IMR-90 (cell line): Measurements from ENCODE around the gene ATP5PB. TPM values are rescaled to one million over a fixed set of nuclear protein-coding genes. Genes with fewer than 3 reads are reported as not detected.
A peak's percentile ranks its signal among the peaks of the same experiment; 100 is the strongest.

Experiments
- ATAC-seq: fragments of 200-7000 bp; cut with Tn5 transposase; 2 replicates; pipeline ENCODE4 v1.9.1; 2020; ENCODE audit warnings: low read depth, mild to moderate bottlenecking, moderate library complexity
- BruUV-seq: library from RNA; stranded (reverse); fragments of 400-500 nt; replicated peaks from 2 replicates; lab custom pipeline; 2021; lab: Mats Ljungman, UMichigan
- CTCF ChIA-PET: fragments of 300-600 bp; formaldehyde crosslinking; extraction: SDS; loops from one replicate; lab custom pipeline; 2021; ENCODE audit warnings: antibody characterized with exemption; lab: Yijun Ruan, JAX
- POLR2A ChIA-PET: fragments of 300-600 bp; sonication (Branson Sonifier 250); formaldehyde crosslinking; loops from one replicate; lab custom pipeline; 2022; ENCODE audit warnings: antibody characterized with exemption; ENCODE audit not compliant: unreplicated experiment; lab: Charles Lee
- DNase-seq: peaks from one replicate; pipeline ENCODE4 v3.0.0; 2013
- H2AFZ ChIP-seq: replicated peaks from 2 replicates; pipeline ENCODE3; 2013; ENCODE audit warnings: low read length, mild to moderate bottlenecking; ENCODE audit not compliant: poor library complexity
- H2AK5ac ChIP-seq: 2 replicates; pipeline ENCODE4 v1.6.1; 2013; ENCODE audit warnings: low read depth, low read length, inconsistent platforms
- H2AK9ac ChIP-seq: replicated peaks from 2 replicates; pipeline ENCODE3; 2013; ENCODE audit warnings: mild to moderate bottlenecking, low read depth, low read length, moderate library complexity; ENCODE audit not compliant: poor library complexity
- H2BK120ac ChIP-seq: 2 replicates; pipeline ENCODE4 v1.6.1; 2013; ENCODE audit warnings: low read depth, low read length, inconsistent platforms
- H2BK15ac ChIP-seq: 3 replicates; pipeline ENCODE4 v1.6.1; 2013; ENCODE audit warnings: low read depth, low read length, inconsistent platforms
- H2BK20ac ChIP-seq: 2 replicates; pipeline ENCODE4 v1.6.1; 2013; ENCODE audit warnings: low read depth, mild to moderate bottlenecking, inconsistent platforms, low read length, moderate library complexity
- H2BK5ac ChIP-seq: 2 replicates; pipeline ENCODE4 v1.6.1; 2013; ENCODE audit warnings: mild to moderate bottlenecking, low read depth, low read length, inconsistent platforms; ENCODE audit not compliant: poor library complexity, severe bottlenecking
- H3K14ac ChIP-seq: replicated peaks from 2 replicates; pipeline ENCODE4 v1.6.1; 2013; ENCODE audit warnings: low read depth, low read length, inconsistent platforms
- H3K18ac ChIP-seq: 2 replicates; pipeline ENCODE4 v1.6.1; 2013; ENCODE audit warnings: low read depth, low read length, control low read depth
- H3K23ac ChIP-seq: 2 replicates; pipeline ENCODE4 v1.6.1; 2013; ENCODE audit warnings: low read depth, low read length, inconsistent platforms
- H3K27ac ChIP-seq: 2 replicates; pipeline ENCODE4 v1.5.1; 2013; ENCODE audit warnings: mild to moderate bottlenecking, control low read depth, low read length; ENCODE audit not compliant: insufficient read depth
- H3K27me3 ChIP-seq: 2 replicates; pipeline ENCODE4 v1.6.1; 2013; ENCODE audit warnings: low read length; ENCODE audit not compliant: control insufficient read depth, insufficient read depth
- H3K36me3 ChIP-seq: 2 replicates; pipeline ENCODE4 v1.6.1; 2013; ENCODE audit warnings: low read length, mixed read lengths; ENCODE audit not compliant: control insufficient read depth, insufficient read depth
- H3K4ac ChIP-seq: 2 replicates; pipeline ENCODE4 v1.6.1; 2013; ENCODE audit warnings: low read depth, low read length, inconsistent platforms
- H3K4me1 ChIP-seq: 2 replicates; pipeline ENCODE4 v1.6.1; 2013; ENCODE audit warnings: low read length, mixed read lengths; ENCODE audit not compliant: control insufficient read depth, insufficient read depth
- H3K4me2 ChIP-seq: 2 replicates; pipeline ENCODE4 v1.6.1; 2013; ENCODE audit warnings: low read depth, mild to moderate bottlenecking, control low read depth, low read length, moderate library complexity
- H3K4me3 ChIP-seq: 2 replicates; pipeline ENCODE4 v1.5.1; 2013; ENCODE audit warnings: low read depth, mild to moderate bottlenecking, control low read depth, low read length, moderate library complexity; ENCODE audit not compliant: insufficient read depth
- H3K56ac ChIP-seq: 2 replicates; pipeline ENCODE4 v1.6.1; 2013; ENCODE audit warnings: low read length, inconsistent platforms; ENCODE audit not compliant: insufficient read depth; ENCODE audit errors: extremely low read depth
- H3K79me1 ChIP-seq, 2 experiments: 2 replicates each; pipeline ENCODE4 v1.6.1; 2013; ENCODE audit warnings: low read length in 2 of 2, inconsistent platforms in 1 of 2, low read depth in 1 of 2
- H3K9ac ChIP-seq: 2 replicates; pipeline ENCODE4 v1.6.1; 2013; ENCODE audit warnings: low read depth, low read length, control low read depth
- H3K9me1 ChIP-seq: 2 replicates; pipeline ENCODE4 v1.6.1; 2013; ENCODE audit warnings: low read length, inconsistent platforms; ENCODE audit not compliant: insufficient read depth
- H3K9me3 ChIP-seq: 2 replicates; pipeline ENCODE4 v1.6.1; 2013; ENCODE audit warnings: low read length; ENCODE audit not compliant: control insufficient read depth, insufficient read depth
- H4K20me1 ChIP-seq: 2 replicates; pipeline ENCODE4 v1.6.1; 2013; ENCODE audit warnings: low read length, inconsistent platforms; ENCODE audit not compliant: insufficient read depth
- H4K5ac ChIP-seq: 2 replicates; pipeline ENCODE4 v1.6.1; 2013; ENCODE audit warnings: mild to moderate bottlenecking, low read depth, low read length, control low read depth
- H4K8ac ChIP-seq, 2 experiments: 2 replicates each; pipeline ENCODE4 v1.6.1; 2013; ENCODE audit warnings: low read depth in 2 of 2, low read length in 2 of 2, control low read depth in 1 of 2, inconsistent platforms in 1 of 2
- H4K91ac ChIP-seq: 2 replicates; pipeline ENCODE4 v1.6.1; 2013; ENCODE audit warnings: low read depth, low read length, inconsistent platforms; ENCODE audit not compliant: insufficient read depth
- CEBPB ChIP-seq: IDR thresholded peaks from 2 replicates; pipeline ENCODE4 v1.6.1; 2012; ENCODE audit warnings: low read depth, low read length, improper control_type of control experiment
- CHD1 ChIP-seq: IDR thresholded peaks from 2 replicates; pipeline ENCODE4 v1.6.1; 2012; ENCODE audit warnings: low read depth, low read length, improper control_type of control experiment
- FOS ChIP-seq: fragments of 150-350 bp; IDR thresholded peaks from 2 replicates; pipeline ENCODE4 v1.6.1; 2016; ENCODE audit warnings: low read depth, low read length
- MAZ ChIP-seq: IDR thresholded peaks from 2 replicates; pipeline ENCODE4 v1.6.1; 2012; ENCODE audit warnings: low read depth, mild to moderate bottlenecking, low read length, improper control_type of control experiment, moderate library complexity, borderline replicate concordance
- NFE2L2 ChIP-seq: fragments of 150-350 bp; IDR thresholded peaks from 2 replicates; pipeline ENCODE4 v1.6.1; 2016; ENCODE audit warnings: low read depth, mild to moderate bottlenecking, low read length
- POLR2A ChIP-seq: IDR thresholded peaks from 2 replicates; pipeline ENCODE4 v1.6.1; 2012; ENCODE audit warnings: mild to moderate bottlenecking, low read depth, low read length
- RAD21 ChIP-seq: IDR thresholded peaks from 2 replicates; pipeline ENCODE4 v1.6.1; 2012; ENCODE audit warnings: low read length, improper control_type of control experiment
- RCOR1 ChIP-seq: IDR thresholded peaks from 2 replicates; pipeline ENCODE4 v1.6.1; 2012; ENCODE audit warnings: mild to moderate bottlenecking, low read length, improper control_type of control experiment; ENCODE audit not compliant: insufficient replicate concordance
- RFX5 ChIP-seq: IDR thresholded peaks from 2 replicates; pipeline ENCODE4 v1.8.0; 2012; ENCODE audit warnings: low read depth, mild to moderate bottlenecking, low read length, moderate library complexity
- SMC3 ChIP-seq: fragments of 150-350 bp; IDR thresholded peaks from 2 replicates; pipeline ENCODE4 v1.6.1; 2016; ENCODE audit warnings: low read depth, mild to moderate bottlenecking, antibody characterized with exemption, low read length, moderate library complexity
- WGBS, 2 experiments: methylation state at CpG; one replicate each; pipeline versions ENCODE4 v1.1.5 to v1.1.7; 2013; ENCODE audit warnings: missing lambda C conversion rate in 2 of 2; ENCODE audit not compliant: insufficient read length in 1 of 2; ENCODE audit errors: extremely low coverage in 2 of 2; 5-methylcytosine and 5-hydroxymethylcytosine counted together
- dilution Hi-C: fragments of 300-500 bp; cut with HindIII; formaldehyde crosslinking; loops from one replicate; pipeline ENCODE4 v1.14.3; 2018; ENCODE audit warnings: low sequenced_read_pairs; ENCODE audit not compliant: unreplicated experiment
- in situ Hi-C: fragments of 300-500 bp; cut with MboI; formaldehyde crosslinking; loops from 3 replicates; pipeline ENCODE4 v1.14.3; 2019; ENCODE audit warnings: low sequenced_read_pairs, inconsistent platforms, mixed read lengths
- intact Hi-C: fragments of 100-400 bp; cut with micrococcal nuclease; formaldehyde crosslinking; loops from 2 replicates; pipeline ENCODE4 v1.10.0; 2022
- polyA plus RNA-seq, 3 experiments: library from polyadenylated mRNA; depleted of rRNA; stranded (reverse); fragments of >200 nt; gene quantifications; 2 replicates each; pipeline ENCODE4 v1.2.3, GENCODE V29; 2012; ENCODE audit warnings: low replicate concordance in 1 of 3
- total RNA-seq: library from RNA; depleted of rRNA; stranded (reverse); fragments of >200 nt; gene quantifications from 2 replicates; pipeline ENCODE4 v1.2.3, GENCODE V29; 2012

The ATP5PB gene
- total and polyA plus RNA-seq, 2 of the 4 experiments (the other 2 are of a cell fraction): 234 to 301 TPM

DNA sequence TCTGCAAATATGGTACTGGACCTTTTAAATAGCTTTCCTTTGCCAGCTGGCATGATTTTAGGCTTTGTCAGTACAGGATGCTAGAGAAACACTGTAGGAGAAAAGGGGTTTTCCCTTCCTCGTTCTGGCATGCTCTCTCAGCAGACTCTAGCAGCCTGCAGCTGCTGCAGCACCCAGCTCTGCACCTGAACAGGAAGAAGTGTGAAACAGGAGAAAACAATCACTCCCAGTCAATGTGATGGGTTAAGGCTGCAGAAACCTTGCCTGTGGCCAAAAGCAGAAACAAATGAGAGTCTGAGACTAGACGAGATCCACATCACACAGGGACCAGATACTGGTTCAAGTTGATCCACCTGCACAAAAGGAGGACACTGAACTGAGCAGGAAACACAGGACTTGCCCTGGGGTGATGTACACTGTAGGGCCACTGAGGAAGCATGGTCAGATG is 42.9 kb upstream of the ATP5PB start:
- Histone ChIP-seq H3K4me1 (no peaks in the 10 kb centered on the region), H3K36me3 (no peaks in the 10 kb centered on the region), H3K4me2 (no peak overlapping the region), H2AK5ac (no peak overlapping the region), H2BK15ac (no peak overlapping the region), H3K79me1 (no peaks in the 10 kb centered on the region), H4K5ac (no peak overlapping the region), H3K4ac (no peak overlapping the region), H4K8ac (no peak overlapping the region), H3K9me1 (no peaks in the 10 kb centered on the region), H4K91ac (no peak overlapping the region), H2AFZ (peak overlapping the region; percentile 44), H3K4me3 (no peak overlapping the region), H3K27ac (no peak overlapping the region), H2AK9ac (peak overlapping the region; percentile 50), H3K27me3 (peaks cover 25% of the 10 kb centered on the region), H3K23ac (no peak overlapping the region), H2BK20ac (no peak overlapping the region), H3K9ac (no peak overlapping the region), H3K56ac (no peak overlapping the region), H2BK120ac (no peak overlapping the region), H3K18ac (no peak overlapping the region), H3K14ac (no peak overlapping the region), H4K20me1 (no peaks in the 10 kb centered on the region), H2BK5ac (no peak overlapping the region), H3K9me3 (no peaks in the 10 kb centered on the region)
- ATAC-seq: no peak
- no CpG with 5 or more reads among the region's 2 CpGs for whole genome bisulfite sequencing, 2 experiments
- TF ChIP-seq FOS: no peak
- no peak for TF ChIP-seq POLR2A
- TF ChIP-seq NFE2L2: no peak
- TF ChIP-seq CHD1: no peak
- TF ChIP-seq RAD21: no peak
- no peak for TF ChIP-seq MAZ
- TF ChIP-seq SMC3: no peak
- no peak for TF ChIP-seq CEBPB
- no peak for TF ChIP-seq RCOR1
- no peak for TF ChIP-seq RFX5
- intact Hi-C loops (loop anchor here (10.0 kb wide), 1 partner anchor 62 kb away; no protein-coding TSS in a partner anchor), in situ Hi-C loops (no loop called here), dilution Hi-C loops (no loop called here)
- ChIA-PET POLR2A (no interaction called here), CTCF (no interaction called here)
- peak; percentile 48 for DNase-seq
- BruUV-seq: no TSS peak
